GM19397 (cell line): ENCODE results near the gene WAPL.
"Not testable (repeated sequence)": the region's sequence is repeated elsewhere in the genome, so short reads cannot be mapped to it uniquely, and the experiment has no call there.

Experiments
- ATAC-seq: cut with Tn5 transposase; IDR thresholded peaks from one replicate; pipeline ENCODE4 v1.9.1; 2021; ENCODE audit warnings: mild to moderate bottlenecking, moderate library complexity; ENCODE audit not compliant: unreplicated experiment

WAPL gene, protein sequence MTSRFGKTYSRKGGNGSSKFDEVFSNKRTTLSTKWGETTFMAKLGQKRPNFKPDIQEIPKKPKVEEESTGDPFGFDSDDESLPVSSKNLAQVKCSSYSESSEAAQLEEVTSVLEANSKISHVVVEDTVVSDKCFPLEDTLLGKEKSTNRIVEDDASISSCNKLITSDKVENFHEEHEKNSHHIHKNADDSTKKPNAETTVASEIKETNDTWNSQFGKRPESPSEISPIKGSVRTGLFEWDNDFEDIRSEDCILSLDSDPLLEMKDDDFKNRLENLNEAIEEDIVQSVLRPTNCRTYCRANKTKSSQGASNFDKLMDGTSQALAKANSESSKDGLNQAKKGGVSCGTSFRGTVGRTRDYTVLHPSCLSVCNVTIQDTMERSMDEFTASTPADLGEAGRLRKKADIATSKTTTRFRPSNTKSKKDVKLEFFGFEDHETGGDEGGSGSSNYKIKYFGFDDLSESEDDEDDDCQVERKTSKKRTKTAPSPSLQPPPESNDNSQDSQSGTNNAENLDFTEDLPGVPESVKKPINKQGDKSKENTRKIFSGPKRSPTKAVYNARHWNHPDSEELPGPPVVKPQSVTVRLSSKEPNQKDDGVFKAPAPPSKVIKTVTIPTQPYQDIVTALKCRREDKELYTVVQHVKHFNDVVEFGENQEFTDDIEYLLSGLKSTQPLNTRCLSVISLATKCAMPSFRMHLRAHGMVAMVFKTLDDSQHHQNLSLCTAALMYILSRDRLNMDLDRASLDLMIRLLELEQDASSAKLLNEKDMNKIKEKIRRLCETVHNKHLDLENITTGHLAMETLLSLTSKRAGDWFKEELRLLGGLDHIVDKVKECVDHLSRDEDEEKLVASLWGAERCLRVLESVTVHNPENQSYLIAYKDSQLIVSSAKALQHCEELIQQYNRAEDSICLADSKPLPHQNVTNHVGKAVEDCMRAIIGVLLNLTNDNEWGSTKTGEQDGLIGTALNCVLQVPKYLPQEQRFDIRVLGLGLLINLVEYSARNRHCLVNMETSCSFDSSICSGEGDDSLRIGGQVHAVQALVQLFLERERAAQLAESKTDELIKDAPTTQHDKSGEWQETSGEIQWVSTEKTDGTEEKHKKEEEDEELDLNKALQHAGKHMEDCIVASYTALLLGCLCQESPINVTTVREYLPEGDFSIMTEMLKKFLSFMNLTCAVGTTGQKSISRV (N-terminal part only)

GRCh38 chr10:86521678-86522509 is at the start of gene WAPL:
TSS of gene WAPL (minus strand) at chr10:86521792. CDS start at chr10:86518069, 3,723 bp downstream.
- ATAC-seq = peak; percentile 95

- no peak for ATAC-seq
Measured at GRCh38 chr10:86569335-86569734, 47.7 kb upstream of the WAPL start.

DNA sequence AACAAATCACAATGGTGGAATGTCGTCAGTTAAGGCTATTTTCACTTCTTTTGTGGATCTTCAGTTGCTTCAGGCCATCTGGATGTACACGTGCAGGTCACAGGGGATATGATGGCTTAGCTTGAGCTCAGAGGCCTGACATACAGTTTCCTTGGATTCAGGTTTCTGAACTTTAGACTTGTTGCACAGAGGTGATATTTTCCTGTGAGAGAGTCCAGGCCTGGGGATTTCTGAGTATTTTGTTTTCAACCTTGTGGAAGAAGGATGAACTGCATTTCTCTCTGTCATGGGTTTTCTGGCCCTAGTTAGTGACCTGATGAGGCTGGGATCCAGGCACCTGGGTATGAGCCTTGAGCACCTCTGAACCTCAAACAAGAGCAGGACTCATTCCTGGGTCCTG is 44.9 kb upstream of the WAPL start:
- not testable (repeated sequence) for ATAC-seq

GRCh38 chr10:86563338-86563737 is 41.7 kb upstream of the WAPL start:
- ATAC-seq = not testable (repeated sequence)

DNA sequence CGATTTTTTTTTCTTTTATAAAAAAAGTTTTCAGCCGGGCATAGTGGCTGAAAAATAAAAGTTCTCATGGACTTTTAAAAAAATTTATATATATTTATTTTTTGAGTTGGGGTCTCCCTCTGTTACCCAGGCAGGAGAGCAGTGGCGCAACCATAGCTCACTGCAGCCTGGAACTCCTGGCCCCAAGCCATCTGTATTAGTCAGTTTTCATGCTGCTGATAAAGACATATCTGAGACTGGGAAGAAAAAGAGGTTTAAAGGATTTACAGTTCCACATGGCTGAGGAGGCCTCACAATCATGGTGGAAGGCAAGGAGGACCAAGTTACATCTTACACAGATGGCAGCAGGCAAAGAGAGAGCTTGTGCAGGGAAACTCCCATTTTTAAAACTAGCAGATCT is 37.1 kb upstream of the WAPL start:
- ATAC-seq = not testable (repeated sequence)

DNA sequence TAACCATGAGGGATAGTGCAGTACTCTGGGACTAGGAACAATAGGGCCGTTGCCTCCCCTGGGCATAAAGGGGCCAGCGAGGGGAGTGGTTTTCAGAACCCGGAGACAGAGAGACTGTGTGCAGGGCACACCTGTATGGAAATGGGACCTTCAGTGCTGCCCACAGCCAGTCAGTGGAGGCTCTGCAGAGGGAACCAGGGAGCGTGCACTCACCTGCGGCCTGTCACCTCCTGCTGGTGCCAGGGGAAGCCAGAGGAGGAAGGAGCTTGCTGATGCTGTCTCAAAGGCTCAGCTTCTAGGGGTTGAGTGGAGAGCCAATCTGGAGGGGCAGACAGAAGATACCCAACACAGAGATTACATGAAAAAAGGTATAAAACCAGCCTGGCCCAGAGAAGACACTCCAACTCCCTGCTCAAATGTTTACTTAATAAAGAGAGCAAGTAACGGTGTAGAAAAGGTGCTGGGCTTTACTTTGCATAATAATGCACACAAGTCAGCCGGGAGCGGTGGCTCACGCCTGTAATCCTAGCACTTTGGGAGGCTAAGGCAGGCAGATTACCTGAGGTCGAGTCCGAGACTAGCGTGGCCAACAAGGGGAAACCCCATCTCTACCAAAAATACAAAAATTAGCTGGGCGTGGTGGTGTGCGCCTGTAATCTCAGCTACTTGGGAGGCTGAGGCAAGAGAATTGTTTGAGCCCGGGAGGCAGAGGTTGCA is 35.5 kb upstream of the WAPL start:
- ATAC-seq = no peak

DNA sequence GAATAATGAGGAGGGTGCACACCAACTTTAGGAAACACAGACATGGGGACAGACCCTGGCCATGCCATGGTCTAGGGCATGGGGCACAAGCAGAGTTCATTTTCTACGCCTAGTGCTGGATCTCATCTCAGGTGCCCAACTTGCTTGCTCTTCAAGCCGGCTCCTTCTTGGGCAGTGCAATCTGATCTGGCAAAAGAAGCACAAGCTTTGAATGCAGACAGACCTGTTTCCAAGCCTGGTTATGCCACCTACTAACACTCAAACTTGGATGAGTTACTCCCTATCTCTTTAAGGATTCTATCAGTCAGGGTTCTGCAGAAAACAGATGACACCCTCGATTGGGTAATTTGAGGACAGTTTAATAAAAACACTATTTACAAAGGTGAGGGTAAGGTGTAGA is 34.9 kb upstream of the WAPL start:
- no peak for ATAC-seq

DNA sequence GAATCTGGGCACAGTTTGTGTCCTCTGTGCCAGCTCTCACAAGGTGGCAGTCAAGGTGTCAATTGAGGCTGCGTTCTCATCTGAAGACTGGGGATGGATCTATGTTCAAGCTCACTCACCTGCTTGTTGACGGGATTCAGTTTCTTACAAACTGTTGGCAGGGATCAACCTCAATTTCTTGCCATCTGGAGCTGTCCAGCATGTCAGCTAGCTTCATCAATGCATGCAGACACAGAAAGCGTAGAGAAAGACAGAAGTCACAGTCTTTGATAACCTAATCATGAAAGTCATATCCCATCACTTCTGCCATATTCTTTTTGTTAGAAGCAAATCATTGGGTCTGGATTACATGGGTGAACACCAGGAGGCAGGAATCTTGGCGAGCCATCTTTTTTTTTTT is 32.0 kb upstream of the WAPL start:
- no peak for ATAC-seq

GRCh38 chr10:86553213-86553612 is 31.6 kb upstream of the WAPL start:
- no peak for ATAC-seq

DNA sequence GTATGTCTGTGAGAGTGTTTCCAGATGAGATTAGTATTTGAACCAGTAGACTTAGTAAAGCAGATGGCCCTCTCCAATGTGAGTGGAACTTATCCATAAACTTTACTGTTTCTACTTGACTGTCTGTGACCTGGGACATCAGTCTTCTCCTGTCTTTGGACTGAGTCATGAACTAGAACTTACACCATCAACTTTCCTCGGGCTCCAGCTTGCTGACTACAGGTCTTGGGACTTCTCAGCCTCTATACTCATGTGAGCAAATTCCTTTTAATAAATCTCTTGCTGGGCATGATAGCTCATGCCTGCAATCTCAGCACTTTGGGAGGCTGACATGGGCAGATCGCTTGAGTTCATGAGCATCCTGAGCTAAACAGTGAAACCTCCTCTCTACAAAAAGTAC is 25.7 kb upstream of the WAPL start:
- ATAC-seq = no peak

- ATAC-seq = no peak
Measured at GRCh38 chr10:86545101-86545500, 23.5 kb upstream of the WAPL start.

DNA sequence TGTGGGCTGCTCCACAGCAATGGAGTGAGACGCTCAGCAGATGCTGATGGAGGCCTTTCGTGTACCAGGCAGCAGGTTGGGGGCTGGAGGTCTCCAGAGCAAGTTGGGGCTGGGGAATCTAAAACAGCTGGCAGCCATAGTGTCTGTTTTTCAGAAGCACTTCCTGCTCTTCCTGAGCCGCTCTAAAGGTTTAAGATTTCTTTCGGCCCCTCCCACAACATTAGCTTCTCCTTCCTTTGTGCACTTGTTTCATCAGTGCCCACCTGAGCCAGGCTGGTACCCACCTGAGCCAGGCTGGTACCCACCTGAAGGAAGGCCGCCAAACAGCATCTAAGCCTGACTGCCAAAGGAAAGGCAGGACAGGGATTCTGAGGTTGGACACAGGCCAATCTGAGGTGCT is 18.4 kb upstream of the WAPL start:
- ATAC-seq = no peak

GRCh38 chr10:86538547-86538946 is 17.0 kb upstream of the WAPL start:
- ATAC-seq = no peak

DNA sequence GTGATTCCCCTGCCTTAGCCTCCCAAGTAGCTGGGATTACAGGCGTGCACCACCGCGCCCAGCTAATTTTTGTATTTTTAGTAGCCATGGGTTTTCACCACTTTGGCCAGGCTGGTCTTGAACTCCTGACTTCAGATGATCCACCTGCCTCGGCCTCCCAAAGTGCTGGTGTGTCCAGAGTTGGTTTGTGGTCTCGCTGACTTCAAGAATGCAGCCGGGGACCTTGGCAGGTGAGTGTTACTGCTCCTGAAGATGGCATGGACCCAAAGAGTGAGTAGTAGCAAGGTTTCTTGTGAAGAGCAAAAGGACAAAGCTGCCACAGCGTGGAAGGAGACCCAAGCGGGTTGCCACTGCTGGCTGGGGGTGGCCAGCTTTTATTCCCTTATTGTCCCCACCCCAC is 16.4 kb upstream of the WAPL start:
- ATAC-seq = not testable (repeated sequence)

- no peak for ATAC-seq
Measured at GRCh38 chr10:86536294-86536861, 14.8 kb upstream of the WAPL start.

DNA sequence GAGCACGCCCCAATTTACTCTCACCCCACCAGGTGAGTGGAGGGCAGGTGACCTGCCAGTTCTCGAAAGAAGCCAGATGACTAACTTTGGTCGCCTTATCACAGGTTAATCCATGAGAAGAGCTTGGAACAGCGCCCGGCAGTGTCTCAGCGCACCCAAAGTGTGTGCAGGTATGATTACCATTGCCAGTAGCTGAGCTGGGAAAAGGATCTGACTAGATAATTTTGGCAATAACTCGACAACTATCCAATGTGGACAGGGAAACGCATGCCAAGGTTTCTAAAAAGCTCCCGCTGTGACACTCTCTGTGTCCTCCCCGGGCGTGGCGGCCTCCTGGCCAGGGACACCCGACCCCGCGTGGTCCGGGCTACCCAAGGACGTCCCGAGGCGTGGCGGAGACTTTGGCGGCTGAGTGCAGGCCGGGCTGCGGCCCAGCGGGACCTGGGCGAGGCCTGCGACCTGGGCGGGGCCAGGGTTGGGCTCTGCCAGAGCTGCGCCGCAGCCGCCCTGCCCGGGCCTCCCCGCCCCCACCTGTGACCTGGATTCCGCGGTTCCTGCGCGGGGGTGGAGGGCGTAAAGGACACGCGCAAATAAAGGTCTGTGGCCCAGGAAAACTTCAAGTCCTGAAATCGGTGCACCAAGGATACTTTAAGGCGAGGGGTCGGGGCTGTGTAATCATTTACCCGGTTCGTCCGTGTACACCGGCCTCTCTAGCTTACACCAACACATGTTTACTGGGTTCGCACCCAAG is 13.7 kb upstream of the WAPL start:
- no peak for ATAC-seq

- ATAC-seq = no peak
Measured at GRCh38 chr10:86533328-86533727, 11.7 kb upstream of the WAPL start.

- not testable (repeated sequence) for ATAC-seq
Measured at GRCh38 chr10:86528736-86529135, 7.1 kb upstream of the WAPL start.

DNA sequence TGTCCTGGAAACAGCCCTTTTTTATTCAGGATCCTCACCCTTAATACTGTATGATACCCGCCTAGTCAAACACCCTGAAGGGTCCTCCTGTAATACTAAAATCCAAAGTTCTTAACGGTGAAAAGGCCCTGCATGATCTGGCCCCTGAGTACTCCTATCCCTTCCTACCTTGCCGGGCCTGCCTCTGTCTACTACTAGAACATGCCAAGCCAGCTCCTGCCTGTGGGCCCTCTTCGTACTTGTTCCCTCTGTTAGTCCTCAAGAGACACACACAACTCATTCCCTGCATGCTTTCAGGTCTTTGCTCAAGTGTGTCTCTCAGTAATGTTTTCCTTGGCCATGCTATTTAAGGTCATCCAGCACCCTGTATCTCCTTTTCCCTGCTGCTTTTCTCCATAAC is 5.0 kb upstream of the WAPL start:
- no peak for ATAC-seq
